GM23338 (cell line): Measurements from ENCODE around the gene COG2. TPM values are rescaled to one million over a fixed set of nuclear protein-coding genes. Genes with fewer than 3 reads are reported as not detected.
A peak's percentile ranks its signal among the peaks of the same experiment; 100 is the strongest.

Experiments
- ATAC-seq: fragments of 200-7000 bp; cut with Tn5 transposase; 3 replicates; pipeline ENCODE4 v1.9.1; 2020
- DNase-seq: peaks from one replicate; pipeline ENCODE4 v3.0.0-alpha.2; 2015; ENCODE audit warnings: low spot score
- H2AFZ ChIP-seq: fragments of 200-600 bp; sonication (generic); 2 replicates; pipeline ENCODE4 v1.8.0; 2016; ENCODE audit warnings: antibody characterized with exemption, mild to moderate bottlenecking, moderate library complexity
- H3F3A ChIP-seq: fragments of 200-600 bp; sonication (generic); replicated peaks from 2 replicates; pipeline ENCODE4 v1.8.0; 2017; ENCODE audit warnings: antibody characterized with exemption, mixed run types, low read depth
- H3K27ac ChIP-seq: fragments of 200-600 bp; sonication (generic); 2 replicates; pipeline ENCODE4 v1.6.1; 2016; ENCODE audit warnings: low read depth
- H3K27me3 ChIP-seq: fragments of 200-600 bp; sonication (generic); 2 replicates; pipeline ENCODE4 v1.8.0; 2016; ENCODE audit warnings: mild to moderate bottlenecking, mixed run types, moderate library complexity; ENCODE audit not compliant: insufficient read depth
- H3K36me3 ChIP-seq: fragments of 200-600 bp; sonication (generic); 2 replicates; pipeline ENCODE4 v1.8.0; 2016; ENCODE audit warnings: mild to moderate bottlenecking; ENCODE audit not compliant: insufficient read depth
- H3K4me1 ChIP-seq: fragments of 200-600 bp; sonication (generic); 2 replicates; pipeline ENCODE4 v1.8.0; 2016; ENCODE audit warnings: mild to moderate bottlenecking, moderate library complexity; ENCODE audit not compliant: insufficient read depth
- H3K4me2 ChIP-seq: fragments of 200-600 bp; sonication (generic); 2 replicates; pipeline ENCODE4 v1.7.1; 2017; ENCODE audit warnings: mixed run types
- H3K4me3 ChIP-seq: fragments of 200-600 bp; sonication (generic); 2 replicates; pipeline ENCODE4 v1.6.1; 2016; ENCODE audit warnings: mixed run types
- H3K79me2 ChIP-seq: fragments of 200-600 bp; sonication (generic); replicated peaks from 2 replicates; pipeline ENCODE4 v1.8.0; 2017; ENCODE audit warnings: mild to moderate bottlenecking; ENCODE audit not compliant: insufficient read depth
- H3K9me2 ChIP-seq: fragments of 200-600 bp; sonication (generic); 2 replicates; pipeline ENCODE4 v1.8.0; 2017; ENCODE audit not compliant: insufficient read depth
- H4K20me1 ChIP-seq: fragments of 200-600 bp; sonication (generic); replicated peaks from 2 replicates; pipeline ENCODE4 v1.8.0; 2017; ENCODE audit warnings: mild to moderate bottlenecking; ENCODE audit not compliant: insufficient read depth
- H3K27ac Mint-ChIP-seq: 2 replicates; pipeline ENCODE4 v1.8.0; 2020; ENCODE audit warnings: inconsistent platforms, mild to moderate bottlenecking, moderate library complexity, mixed read lengths
- H3K27me3 Mint-ChIP-seq: 3 replicates; pipeline ENCODE4 v1.8.0; 2022; ENCODE audit warnings: low read depth, mild to moderate bottlenecking, moderate library complexity, mixed read lengths, inconsistent platforms; ENCODE audit not compliant: insufficient read depth, poor library complexity
- H3K36me3 Mint-ChIP-seq: 3 replicates; pipeline ENCODE4 v1.8.0; 2021; ENCODE audit warnings: low read depth, mild to moderate bottlenecking, inconsistent platforms, moderate library complexity, mixed read lengths
- H3K4me1 Mint-ChIP-seq: 3 replicates; pipeline ENCODE4 v1.8.0; 2020; ENCODE audit warnings: mild to moderate bottlenecking, inconsistent platforms, mixed read lengths
- H3K4me3 Mint-ChIP-seq: 3 replicates; pipeline ENCODE4 v1.8.0; 2021; ENCODE audit warnings: moderate library complexity, mild to moderate bottlenecking, inconsistent platforms, mixed read lengths
- H3K9me3 Mint-ChIP-seq: 3 replicates; pipeline ENCODE4 v1.8.0; 2020; ENCODE audit warnings: moderate library complexity, mild to moderate bottlenecking, inconsistent platforms, mixed read lengths
- CREB1 ChIP-seq: fragments of 250-450 bp; sonication (Bioruptor Pico); IDR thresholded peaks from 2 replicates; pipeline ENCODE4 v1.5.0; 2020; ENCODE audit warnings: low read depth, mild to moderate bottlenecking, moderate library complexity
- CTCF ChIP-seq, 2 experiments: fragments of 200-600 bp in 1 of 2; sonication (generic) in 1 of 2; conservative IDR thresholded peaks; 2 replicates each; pipeline versions ENCODE4 v1.5.1 to v1.6.1; 2016 to 2017; ENCODE audit warnings: antibody characterized with exemption in 2 of 2, low read depth in 2 of 2, mild to moderate bottlenecking in 2 of 2, moderate library complexity in 1 of 2
- EZH2 ChIP-seq: fragments of 200-600 bp; sonication (generic); IDR thresholded peaks from one replicate; pipeline ENCODE4 v1.8.0; 2017; ENCODE audit warnings: antibody characterized with exemption, mild to moderate bottlenecking, low read depth; ENCODE audit not compliant: unreplicated experiment
- EZH2phosphoT487 ChIP-seq: fragments of 200-600 bp; sonication (generic); IDR thresholded peaks from one replicate; pipeline ENCODE4 v1.8.1; 2018; ENCODE audit warnings: antibody characterized with exemption; ENCODE audit not compliant: unreplicated experiment
- JUNB ChIP-seq: IDR thresholded peaks from one replicate; pipeline ENCODE4 v1.6.1; 2016; ENCODE audit warnings: antibody characterized with exemption; ENCODE audit not compliant: unreplicated experiment
- POLR2AphosphoS5 ChIP-seq: IDR thresholded peaks from 2 replicates; pipeline ENCODE4 v1.6.1; 2016; ENCODE audit warnings: antibody characterized with exemption, low read depth
- ZNF331 ChIP-seq: fragments of 250-450 bp; sonication (Bioruptor Pico); IDR thresholded peaks from 2 replicates; pipeline ENCODE4 v1.5.0; 2020; ENCODE audit warnings: low read depth, mild to moderate bottlenecking, moderate library complexity
- polyA plus RNA-seq: library from polyadenylated mRNA; unstranded; fragments of >200 nt; fragmentation: Nextera tagmentation; extraction: Ambion mirVana; gene quantifications from 2 replicates; pipeline ENCODE4 v1.2.1, GENCODE V29; 2016
- total RNA-seq: library from RNA; depleted of rRNA; stranded (reverse); fragments of >200 nt; shearing (Covaris generic); gene quantifications from 2 replicates; pipeline ENCODE4 v1.2.3, GENCODE V29; 2014
- TF ChIP-seq, protein P1 (sequence below): fragments of 250-450 bp; sonication (Bioruptor Pico); IDR thresholded peaks from 2 replicates; pipeline ENCODE4 v1.5.0; 2020; ENCODE audit warnings: mild to moderate bottlenecking, moderate library complexity
- TF ChIP-seq, protein P2 (sequence below): IDR thresholded peaks from 2 replicates; pipeline ENCODE4 v1.6.1; 2016; ENCODE audit warnings: antibody characterized with exemption

The COG2 gene
- total and polyA plus RNA-seq, 2 experiments from 2014 or later: 35.8 to 38.5 TPM

DNA sequence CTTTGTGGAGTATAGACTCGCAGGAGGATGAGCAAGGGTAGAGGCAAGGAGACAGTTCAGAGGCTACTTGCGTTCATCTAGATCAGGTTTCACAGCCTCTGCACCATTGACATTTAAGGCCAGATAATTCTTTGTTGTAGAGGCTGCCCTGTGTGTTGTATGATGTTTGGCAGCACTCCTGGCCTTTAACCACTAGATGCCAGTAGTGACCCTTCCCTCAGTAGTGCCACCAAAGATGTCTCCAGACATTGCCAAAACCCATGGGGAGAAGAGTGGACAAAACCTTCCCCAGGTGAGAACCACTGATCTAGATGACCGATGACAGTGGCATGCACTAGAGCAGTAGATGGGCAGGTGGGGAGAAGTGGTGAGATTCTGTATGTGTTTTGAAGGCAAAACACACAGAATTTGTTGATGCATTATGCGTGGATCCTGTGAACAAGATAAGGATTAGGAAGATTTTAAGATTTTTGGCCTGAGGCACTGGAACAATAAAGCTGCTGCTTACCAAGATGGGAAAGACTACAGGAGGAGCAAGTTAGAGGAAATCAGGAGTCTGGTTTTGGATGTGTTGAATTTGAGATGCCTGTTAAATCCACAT is 9.9 kb upstream of the COG2 start:
- H3K27ac ChIP-seq: no peak overlapping the region
- H3K36me3 ChIP-seq: no peaks in the 10 kb centered on the region
- no peaks in the 10 kb centered on the region for H3K27me3 ChIP-seq
- H3K9me2 ChIP-seq: no peaks in the 10 kb centered on the region
- H2AFZ ChIP-seq: peak overlapping the region; percentile 48; the same call in 1 of the 2 replicates
- H3K36me3 Mint-ChIP-seq: no peaks in the 10 kb centered on the region
- H3K4me3 ChIP-seq: no peak overlapping the region
- H3K4me1 Mint-ChIP-seq: peaks cover 4% of the 10 kb centered on the region; the same call in 1 of the 3 replicates
- no peak overlapping the region for H3K4me3 Mint-ChIP-seq
- H3K27me3 Mint-ChIP-seq: peaks cover 2% of the 10 kb centered on the region
- no peaks in the 10 kb centered on the region for H3K9me3 Mint-ChIP-seq
- DNase-seq: peak; percentile 76
- no peaks in the 10 kb centered on the region for H3K4me1 ChIP-seq
- peak; percentile 93 for ATAC-seq
- no peaks in the 10 kb centered on the region for H4K20me1 ChIP-seq
- TF ChIP-seq CTCF (conservative IDR thresholded peaks at IDR 0.05; ENCODE audit: low read depth in 2 of 2) (peak; percentile 64 to 81), EZH2 (no peak), EZH2phosphoT487 (no peak)
- H3K27ac Mint-ChIP-seq: no peak overlapping the region
- H3K79me2 ChIP-seq: no peaks in the 10 kb centered on the region
- H3F3A ChIP-seq: no peaks in the 10 kb centered on the region
- H3K4me2 ChIP-seq: no peak overlapping the region

DNA sequence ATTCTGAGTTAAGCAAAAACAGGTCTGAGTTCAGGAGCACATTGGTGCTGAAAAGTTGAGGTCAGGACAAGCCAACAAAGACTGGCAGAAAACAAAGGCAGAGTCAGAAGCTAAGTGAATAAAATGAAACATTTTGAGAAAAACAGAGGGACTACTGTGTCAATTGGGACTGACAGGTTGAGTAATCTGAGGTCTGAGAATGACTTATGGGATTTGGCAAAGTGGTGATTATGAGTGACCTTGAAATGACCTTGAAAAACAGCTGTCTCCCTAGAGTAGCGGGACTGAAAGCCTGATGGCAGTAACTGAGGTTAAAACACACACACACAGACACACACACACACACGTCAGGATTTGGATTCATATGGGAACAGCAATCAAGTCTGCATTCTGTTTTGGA is 8.8 kb upstream of the COG2 start:
- Mint-ChIP-seq H3K4me3 (no peak overlapping the region), H3K4me1 (peaks cover 4% of the 10 kb centered on the region; the same call in 1 of the 3 replicates), H3K27me3 (peaks cover 2% of the 10 kb centered on the region), H3K36me3 (no peaks in the 10 kb centered on the region), H3K27ac (no peak overlapping the region), H3K9me3 (no peaks in the 10 kb centered on the region)
- ATAC-seq (no peak), DNase-seq (no peak)
- no peaks in the 10 kb centered on the region for H3K36me3 ChIP-seq
- no peak overlapping the region for H3K4me3 ChIP-seq
- H3K79me2 ChIP-seq: no peaks in the 10 kb centered on the region
- H4K20me1 ChIP-seq: no peaks in the 10 kb centered on the region
- no peaks in the 10 kb centered on the region for H3K9me2 ChIP-seq
- no peak overlapping the region for H3K4me2 ChIP-seq
- H3K4me1 ChIP-seq: no peaks in the 10 kb centered on the region
- H3K27ac ChIP-seq: no peak overlapping the region
- no peaks in the 10 kb centered on the region for H3F3A ChIP-seq
- no peak overlapping the region for H2AFZ ChIP-seq
- no peaks in the 10 kb centered on the region for H3K27me3 ChIP-seq
- TF ChIP-seq, protein P1, sequence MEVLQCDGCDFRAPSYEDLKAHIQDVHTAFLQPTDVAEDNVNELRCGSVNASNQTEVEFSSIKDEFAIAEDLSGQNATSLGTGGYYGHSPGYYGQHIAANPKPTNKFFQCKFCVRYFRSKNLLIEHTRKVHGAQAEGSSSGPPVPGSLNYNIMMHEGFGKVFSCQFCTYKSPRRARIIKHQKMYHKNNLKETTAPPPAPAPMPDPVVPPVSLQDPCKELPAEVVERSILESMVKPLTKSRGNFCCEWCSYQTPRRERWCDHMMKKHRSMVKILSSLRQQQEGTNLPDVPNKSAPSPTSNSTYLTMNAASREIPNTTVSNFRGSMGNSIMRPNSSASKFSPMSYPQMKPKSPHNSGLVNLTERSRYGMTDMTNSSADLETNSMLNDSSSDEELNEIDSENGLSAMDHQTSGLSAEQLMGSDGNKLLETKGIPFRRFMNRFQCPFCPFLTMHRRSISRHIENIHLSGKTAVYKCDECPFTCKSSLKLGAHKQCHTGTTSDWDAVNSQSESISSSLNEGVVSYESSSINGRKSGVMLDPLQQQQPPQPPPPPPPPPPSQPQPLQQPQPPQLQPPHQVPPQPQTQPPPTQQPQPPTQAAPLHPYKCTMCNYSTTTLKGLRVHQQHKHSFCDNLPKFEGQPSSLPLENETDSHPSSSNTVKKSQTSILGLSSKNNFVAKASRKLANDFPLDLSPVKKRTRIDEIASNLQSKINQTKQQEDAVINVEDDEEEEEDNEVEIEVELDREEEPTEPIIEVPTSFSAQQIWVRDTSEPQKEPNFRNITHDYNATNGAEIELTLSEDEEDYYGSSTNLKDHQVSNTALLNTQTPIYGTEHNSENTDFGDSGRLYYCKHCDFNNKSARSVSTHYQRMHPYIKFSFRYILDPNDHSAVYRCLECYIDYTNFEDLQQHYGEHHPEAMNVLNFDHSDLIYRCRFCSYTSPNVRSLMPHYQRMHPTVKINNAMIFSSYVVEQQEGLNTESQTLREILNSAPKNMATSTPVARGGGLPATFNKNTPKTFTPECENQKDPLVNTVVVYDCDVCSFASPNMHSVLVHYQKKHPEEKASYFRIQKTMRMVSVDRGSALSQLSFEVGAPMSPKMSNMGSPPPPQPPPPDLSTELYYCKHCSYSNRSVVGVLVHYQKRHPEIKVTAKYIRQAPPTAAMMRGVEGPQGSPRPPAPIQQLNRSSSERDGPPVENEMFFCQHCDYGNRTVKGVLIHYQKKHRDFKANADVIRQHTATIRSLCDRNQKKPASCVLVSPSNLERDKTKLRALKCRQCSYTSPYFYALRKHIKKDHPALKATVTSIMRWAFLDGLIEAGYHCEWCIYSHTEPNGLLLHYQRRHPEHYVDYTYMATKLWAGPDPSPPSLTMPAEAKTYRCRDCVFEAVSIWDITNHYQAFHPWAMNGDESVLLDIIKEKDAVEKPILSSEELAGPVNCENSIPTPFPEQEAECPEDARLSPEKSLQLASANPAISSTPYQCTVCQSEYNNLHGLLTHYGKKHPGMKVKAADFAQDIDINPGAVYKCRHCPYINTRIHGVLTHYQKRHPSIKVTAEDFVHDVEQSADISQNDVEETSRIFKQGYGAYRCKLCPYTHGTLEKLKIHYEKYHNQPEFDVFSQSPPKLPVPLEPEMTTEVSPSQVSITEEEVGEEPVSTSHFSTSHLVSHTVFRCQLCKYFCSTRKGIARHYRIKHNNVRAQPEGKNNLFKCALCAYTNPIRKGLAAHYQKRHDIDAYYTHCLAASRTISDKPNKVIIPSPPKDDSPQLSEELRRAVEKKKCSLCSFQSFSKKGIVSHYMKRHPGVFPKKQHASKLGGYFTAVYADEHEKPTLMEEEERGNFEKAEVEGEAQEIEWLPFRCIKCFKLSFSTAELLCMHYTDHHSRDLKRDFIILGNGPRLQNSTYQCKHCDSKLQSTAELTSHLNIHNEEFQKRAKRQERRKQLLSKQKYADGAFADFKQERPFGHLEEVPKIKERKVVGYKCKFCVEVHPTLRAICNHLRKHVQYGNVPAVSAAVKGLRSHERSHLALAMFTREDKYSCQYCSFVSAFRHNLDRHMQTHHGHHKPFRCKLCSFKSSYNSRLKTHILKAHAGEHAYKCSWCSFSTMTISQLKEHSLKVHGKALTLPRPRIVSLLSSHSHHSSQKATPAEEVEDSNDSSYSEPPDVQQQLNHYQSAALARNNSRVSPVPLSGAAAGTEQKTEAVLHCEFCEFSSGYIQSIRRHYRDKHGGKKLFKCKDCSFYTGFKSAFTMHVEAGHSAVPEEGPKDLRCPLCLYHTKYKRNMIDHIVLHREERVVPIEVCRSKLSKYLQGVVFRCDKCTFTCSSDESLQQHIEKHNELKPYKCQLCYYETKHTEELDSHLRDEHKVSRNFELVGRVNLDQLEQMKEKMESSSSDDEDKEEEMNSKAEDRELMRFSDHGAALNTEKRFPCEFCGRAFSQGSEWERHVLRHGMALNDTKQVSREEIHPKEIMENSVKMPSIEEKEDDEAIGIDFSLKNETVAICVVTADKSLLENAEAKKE (CRISPR knock-in tag): no peak
- TF ChIP-seq EZH2: no peak
- TF ChIP-seq ZNF331: no peak
- no peak for TF ChIP-seq POLR2AphosphoS5
- TF ChIP-seq JUNB: no peak
- no peak for TF ChIP-seq EZH2phosphoT487
- TF ChIP-seq CREB1 (CRISPR knock-in tag): no peak
- TF ChIP-seq, protein P2, sequence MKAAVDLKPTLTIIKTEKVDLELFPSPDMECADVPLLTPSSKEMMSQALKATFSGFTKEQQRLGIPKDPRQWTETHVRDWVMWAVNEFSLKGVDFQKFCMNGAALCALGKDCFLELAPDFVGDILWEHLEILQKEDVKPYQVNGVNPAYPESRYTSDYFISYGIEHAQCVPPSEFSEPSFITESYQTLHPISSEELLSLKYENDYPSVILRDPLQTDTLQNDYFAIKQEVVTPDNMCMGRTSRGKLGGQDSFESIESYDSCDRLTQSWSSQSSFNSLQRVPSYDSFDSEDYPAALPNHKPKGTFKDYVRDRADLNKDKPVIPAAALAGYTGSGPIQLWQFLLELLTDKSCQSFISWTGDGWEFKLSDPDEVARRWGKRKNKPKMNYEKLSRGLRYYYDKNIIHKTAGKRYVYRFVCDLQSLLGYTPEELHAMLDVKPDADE: no peak
